Activated CD4-positive, CD25-positive, alpha-beta regulatory T cell treated with anti-CD3 and anti-CD28 coated beads, Interleukin-2, amount 50 U/mL, for 16 hours (primary cell): ENCODE measurements around the gene GRID1.

ENCODE experiments used
- DNase-seq: peaks from one replicate; pipeline ENCODE4 v3.0.0-alpha.2; 2020; ENCODE audit warnings: low read depth, low spot score

The GRID1 gene

GRCh38 chr10:86213148-86213547 lies 153.4 kb downstream of the GRID1 start:
- DNase-seq = no peak

- no peak for DNase-seq
Measured at GRCh38 chr10:86212391-86212700, 154.2 kb downstream of the GRID1 start.

GRCh38 chr10:86211691-86212390 lies 154.8 kb downstream of the GRID1 start:
- no peak for DNase-seq

GRCh38 chr10:86210416-86210815 lies 156.2 kb downstream of the GRID1 start:
- DNase-seq = no peak

- DNase-seq = no peak
Measured at GRCh38 chr10:86209726-86210125, 156.9 kb downstream of the GRID1 start.

GRCh38 chr10:86207226-86207625 lies 159.4 kb downstream of the GRID1 start:
- DNase-seq = no peak

- DNase-seq = no peak
Measured at GRCh38 chr10:86206240-86206579, 160.4 kb downstream of the GRID1 start.

GRCh38 chr10:86205306-86206239 lies 161.0 kb downstream of the GRID1 start:
- DNase-seq = no peak

GRCh38 chr10:86204421-86205305 lies 161.9 kb downstream of the GRID1 start:
- DNase-seq = no peak

GRCh38 chr10:86203162-86203905 lies 163.3 kb downstream of the GRID1 start:
- no peak for DNase-seq

GRCh38 chr10:86202226-86202735 lies 164.3 kb downstream of the GRID1 start:
- DNase-seq = no peak

- DNase-seq = no peak
Measured at GRCh38 chr10:86200867-86201266, 165.7 kb downstream of the GRID1 start.

GRCh38 chr10:86200269-86200668 lies 166.3 kb downstream of the GRID1 start:
- no peak for DNase-seq

- DNase-seq = no peak
Measured at GRCh38 chr10:86199041-86199440, 167.6 kb downstream of the GRID1 start.

GRCh38 chr10:86198271-86198670 lies 168.3 kb downstream of the GRID1 start:
- DNase-seq = no peak

GRCh38 chr10:86197166-86197790 lies 169.3 kb downstream of the GRID1 start:
- DNase-seq = no peak

GRCh38 chr10:86195521-86196157 lies 171.0 kb downstream of the GRID1 start:
- DNase-seq = no peak

- DNase-seq = no peak
Measured at GRCh38 chr10:86194684-86195083, 171.9 kb downstream of the GRID1 start.

GRCh38 chr10:86193841-86194240 lies 172.8 kb downstream of the GRID1 start:
- no peak for DNase-seq

- no peak for DNase-seq
Measured at GRCh38 chr10:86192691-86193090, 173.9 kb downstream of the GRID1 start.
